GM19372 (cell line): ENCODE measurements around the gene NTS.
A peak's percentile ranks its signal among the peaks of the same experiment; 100 is the strongest.

Source experiments
- ATAC-seq: cut with Tn5 transposase; IDR thresholded peaks from one replicate; pipeline ENCODE4 v1.9.1; 2021; ENCODE audit warnings: mild to moderate bottlenecking, low read depth, moderate library complexity; ENCODE audit not compliant: unreplicated experiment

The NTS gene

GRCh38 chr12:85920324-85920947 is 46.3 kb downstream of the NTS start:
- peak; percentile 66 for ATAC-seq

DNA sequence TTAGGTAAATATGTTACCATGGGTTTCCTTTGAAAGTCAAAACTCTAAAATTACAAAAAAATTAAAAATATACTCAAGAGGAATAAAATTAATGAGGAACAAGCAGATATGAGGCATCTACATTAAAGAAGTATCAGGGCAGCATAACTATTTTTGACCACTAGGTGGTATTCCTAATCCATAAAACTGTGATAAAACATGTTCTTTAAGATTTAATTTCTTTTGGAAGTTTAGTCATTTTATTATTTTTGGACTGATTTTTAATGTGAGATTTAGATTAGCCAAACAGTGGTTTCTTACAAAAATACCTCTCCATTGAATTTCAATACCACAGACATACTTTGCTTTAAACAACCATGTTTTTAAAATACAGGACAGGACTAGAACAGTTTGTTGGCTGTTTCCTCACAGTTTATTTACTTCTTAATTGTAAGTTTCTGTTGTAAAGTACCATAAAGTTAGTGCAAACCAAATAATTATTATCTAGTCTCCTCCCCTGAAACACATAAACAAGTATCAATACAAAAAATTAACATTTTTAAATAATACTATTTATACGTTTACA is 49.8 kb downstream of the NTS start:
- ATAC-seq = no peak

DNA sequence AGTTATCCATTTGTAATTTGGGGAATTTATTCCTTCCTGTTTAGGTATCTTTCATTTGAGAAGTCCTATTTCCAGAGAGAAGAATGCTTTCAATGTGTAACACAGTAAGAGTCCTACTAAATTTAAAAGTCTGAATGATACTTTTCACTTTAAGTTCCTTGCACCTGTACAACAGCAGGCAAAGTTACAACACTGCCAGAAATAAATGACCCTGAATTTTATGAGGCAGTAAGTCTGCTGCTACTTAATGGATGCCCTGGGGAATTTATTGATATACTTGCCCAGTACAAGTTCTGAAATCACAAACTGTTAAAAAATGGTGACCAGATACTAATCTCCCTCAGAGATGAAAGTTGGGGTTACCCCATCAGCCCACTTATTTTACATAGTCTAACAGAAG is 53.1 kb downstream of the NTS start:
- ATAC-seq = no peak
